H9 (cell line): ENCODE data around the gene MSRB1. TPM values are rescaled to one million over a fixed set of nuclear protein-coding genes. Genes with fewer than 3 reads are reported as not detected.

ENCODE experiments used
- DNase-seq: peaks from one replicate; pipeline ENCODE4 v3.0.0-alpha.2; 2017
- H2AFZ ChIP-seq: one replicate; pipeline ENCODE4 v1.6.1; 2013; ENCODE audit warnings: mild to moderate bottlenecking, low read length, control low read depth, moderate library complexity
- H2AK5ac ChIP-seq: 2 replicates; pipeline ENCODE4 v1.6.1; 2013; ENCODE audit warnings: low read length, control low read depth, mixed read lengths; ENCODE audit not compliant: insufficient read length
- H2BK120ac ChIP-seq: one replicate; pipeline ENCODE4 v1.6.1; 2013; ENCODE audit warnings: low read depth, mild to moderate bottlenecking, low read length, control low read depth, inconsistent platforms; ENCODE audit not compliant: poor library complexity, severe bottlenecking
- H2BK12ac ChIP-seq: 2 replicates; pipeline ENCODE4 v1.6.1; 2013; ENCODE audit warnings: low read length, control low read depth, mixed read lengths, low read depth; ENCODE audit not compliant: insufficient read length
- H2BK15ac ChIP-seq: 2 replicates; pipeline ENCODE4 v1.6.1; 2013; ENCODE audit warnings: low read depth, low read length, control low read depth
- H2BK20ac ChIP-seq: one replicate; pipeline ENCODE4 v1.6.1; 2013; ENCODE audit warnings: low read depth, mild to moderate bottlenecking, low read length, control low read depth, inconsistent platforms; ENCODE audit not compliant: poor library complexity, severe bottlenecking
- H2BK5ac ChIP-seq: 2 replicates; pipeline ENCODE4 v1.6.1; 2013; ENCODE audit warnings: low read length, control low read depth, mixed read lengths; ENCODE audit not compliant: insufficient read length
- H3K14ac ChIP-seq: 2 replicates; pipeline ENCODE4 v1.6.1; 2013; ENCODE audit warnings: low read length, control low read depth; ENCODE audit not compliant: insufficient read depth
- H3K18ac ChIP-seq: 2 replicates; pipeline ENCODE4 v1.6.1; 2013; ENCODE audit warnings: low read depth, mild to moderate bottlenecking, mixed read lengths, low read length, control low read depth; ENCODE audit not compliant: insufficient read length
- H3K23ac ChIP-seq: 2 replicates; pipeline ENCODE4 v1.6.1; 2013; ENCODE audit warnings: low read length, control low read depth, mixed read lengths, low read depth; ENCODE audit not compliant: insufficient read length
- H3K23me2 ChIP-seq: 2 replicates; pipeline ENCODE4 v1.6.1; 2013; ENCODE audit warnings: low read depth, mild to moderate bottlenecking, mixed read lengths, low read length, control low read depth; ENCODE audit not compliant: insufficient read length, poor library complexity, severe bottlenecking
- H3K27ac ChIP-seq: 2 replicates; pipeline ENCODE4 v1.5.1; 2013; ENCODE audit warnings: low read length, control low read depth, mixed read lengths, low read depth; ENCODE audit not compliant: insufficient read length
- H3K27me3 ChIP-seq: 2 replicates; pipeline ENCODE4 v1.6.1; 2013; ENCODE audit warnings: low read length, control low read depth, inconsistent platforms; ENCODE audit not compliant: insufficient read depth
- H3K4ac ChIP-seq: 2 replicates; pipeline ENCODE4 v1.6.1; 2013; ENCODE audit warnings: low read depth, mild to moderate bottlenecking, control low read depth, inconsistent platforms, low read length, moderate library complexity
- H3K4me1 ChIP-seq: 2 replicates; pipeline ENCODE4 v1.6.1; 2013; ENCODE audit warnings: low read length, control low read depth, inconsistent platforms; ENCODE audit not compliant: insufficient read depth
- H3K4me2 ChIP-seq: 2 replicates; pipeline ENCODE4 v1.6.1; 2013; ENCODE audit warnings: low read length, control low read depth, mixed read lengths; ENCODE audit not compliant: insufficient read length, insufficient read depth
- H3K56ac ChIP-seq: 2 replicates; pipeline ENCODE4 v1.6.1; 2013; ENCODE audit warnings: low read depth, mild to moderate bottlenecking, mixed read lengths, low read length, control low read depth; ENCODE audit not compliant: insufficient read length
- H3K79me1 ChIP-seq: 2 replicates; pipeline ENCODE4 v1.6.1; 2013; ENCODE audit warnings: low read depth, mild to moderate bottlenecking, moderate library complexity, low read length, control low read depth, inconsistent platforms; ENCODE audit not compliant: insufficient read depth, poor library complexity, severe bottlenecking
- H3K79me2 ChIP-seq: 2 replicates; pipeline ENCODE4 v1.6.1; 2013; ENCODE audit warnings: low read length, control low read depth, inconsistent platforms; ENCODE audit not compliant: insufficient read depth
- H3K9ac ChIP-seq: 2 replicates; pipeline ENCODE4 v1.6.1; 2013; ENCODE audit warnings: low read length, control low read depth, mixed read lengths; ENCODE audit not compliant: insufficient read length; ENCODE audit errors: extremely low read depth
- H3K9me3 ChIP-seq: one replicate; pipeline ENCODE4 v1.6.1; 2013; ENCODE audit warnings: low read depth, low read length, inconsistent platforms; ENCODE audit not compliant: control insufficient read depth
- H3T11ph ChIP-seq: one replicate; pipeline ENCODE4 v1.6.1; 2013; ENCODE audit warnings: mild to moderate bottlenecking, low read length, control low read depth, inconsistent platforms
- H4K20me1 ChIP-seq: one replicate; pipeline ENCODE4 v1.6.1; 2013; ENCODE audit not compliant: control insufficient read depth, insufficient read length, insufficient read depth
- H4K5ac ChIP-seq: 2 replicates; pipeline ENCODE4 v1.6.1; 2013; ENCODE audit warnings: low read depth, mild to moderate bottlenecking, mixed read lengths, low read length, control low read depth; ENCODE audit not compliant: insufficient read length
- H4K8ac ChIP-seq: replicated peaks from 2 replicates; pipeline ENCODE4 v1.6.1; 2013; ENCODE audit warnings: low read length, control low read depth, mixed read lengths, low read depth; ENCODE audit not compliant: insufficient read length
- H4K91ac ChIP-seq: 2 replicates; pipeline ENCODE4 v1.6.1; 2013; ENCODE audit warnings: low read depth, mild to moderate bottlenecking, moderate library complexity, mixed read lengths, low read length, control low read depth; ENCODE audit not compliant: insufficient read length
- H3K27ac Mint-ChIP-seq, 3 experiments: 2 replicates in 2 of 3; 3 replicates in 1 of 3; pipeline ENCODE4 v1.8.0; 2020 to 2021; ENCODE audit warnings: mixed read lengths in 3 of 3, mild to moderate bottlenecking in 1 of 3, moderate library complexity in 1 of 3
- H3K27me3 Mint-ChIP-seq: 2 replicates; pipeline ENCODE4 v1.8.0; 2021; ENCODE audit warnings: low read depth, mild to moderate bottlenecking, moderate library complexity, mixed read lengths
- H3K36me3 Mint-ChIP-seq, 3 experiments: 2 replicates in 2 of 3; 3 replicates in 1 of 3; pipeline ENCODE4 v1.8.0; 2020 to 2021; ENCODE audit warnings: low read depth in 3 of 3, mixed read lengths in 3 of 3; ENCODE audit not compliant: insufficient read depth in 1 of 3
- H3K4me1 Mint-ChIP-seq, 2 experiments: 2 replicates each; pipeline ENCODE4 v1.8.0; 2020; ENCODE audit warnings: mixed read lengths in 2 of 2
- H3K4me3 Mint-ChIP-seq, 2 experiments: 2 replicates in 1 of 2; 3 replicates in 1 of 2; pipeline ENCODE4 v1.8.0; 2020 to 2021; ENCODE audit warnings: mild to moderate bottlenecking in 2 of 2, mixed read lengths in 2 of 2, moderate library complexity in 1 of 2
- H3K9me3 Mint-ChIP-seq, 2 experiments: 2 replicates in 1 of 2; 3 replicates in 1 of 2; pipeline ENCODE4 v1.8.0; 2020; ENCODE audit warnings: mild to moderate bottlenecking in 2 of 2, mixed read lengths in 2 of 2, moderate library complexity in 1 of 2
- CTCF ChIP-seq: fragments of 200-600 bp; sonication (generic); conservative IDR thresholded peaks from 3 replicates; pipeline ENCODE4 v1.8.0; 2021; ENCODE audit warnings: antibody characterized with exemption, mild to moderate bottlenecking
- WGBS: extraction: QIAGEN DNeasy Blood & Tissue Kit; methylation state at CpG from one replicate; pipeline ENCODE4 v1.1.7; 2013; ENCODE audit warnings: missing lambda C conversion rate, low lambda C conversion rate, mixed read lengths; ENCODE audit not compliant: insufficient read length; ENCODE audit errors: extremely low coverage; 5-methylcytosine and 5-hydroxymethylcytosine counted together
- total RNA-seq: library from RNA; stranded (reverse); gene quantifications from 2 replicates; pipeline ENCODE4 v1.2.1, GENCODE V29; 2021

The MSRB1 gene
- total RNA-seq, 1 experiment from 2014 or later, result 25.7 TPM

DNA sequence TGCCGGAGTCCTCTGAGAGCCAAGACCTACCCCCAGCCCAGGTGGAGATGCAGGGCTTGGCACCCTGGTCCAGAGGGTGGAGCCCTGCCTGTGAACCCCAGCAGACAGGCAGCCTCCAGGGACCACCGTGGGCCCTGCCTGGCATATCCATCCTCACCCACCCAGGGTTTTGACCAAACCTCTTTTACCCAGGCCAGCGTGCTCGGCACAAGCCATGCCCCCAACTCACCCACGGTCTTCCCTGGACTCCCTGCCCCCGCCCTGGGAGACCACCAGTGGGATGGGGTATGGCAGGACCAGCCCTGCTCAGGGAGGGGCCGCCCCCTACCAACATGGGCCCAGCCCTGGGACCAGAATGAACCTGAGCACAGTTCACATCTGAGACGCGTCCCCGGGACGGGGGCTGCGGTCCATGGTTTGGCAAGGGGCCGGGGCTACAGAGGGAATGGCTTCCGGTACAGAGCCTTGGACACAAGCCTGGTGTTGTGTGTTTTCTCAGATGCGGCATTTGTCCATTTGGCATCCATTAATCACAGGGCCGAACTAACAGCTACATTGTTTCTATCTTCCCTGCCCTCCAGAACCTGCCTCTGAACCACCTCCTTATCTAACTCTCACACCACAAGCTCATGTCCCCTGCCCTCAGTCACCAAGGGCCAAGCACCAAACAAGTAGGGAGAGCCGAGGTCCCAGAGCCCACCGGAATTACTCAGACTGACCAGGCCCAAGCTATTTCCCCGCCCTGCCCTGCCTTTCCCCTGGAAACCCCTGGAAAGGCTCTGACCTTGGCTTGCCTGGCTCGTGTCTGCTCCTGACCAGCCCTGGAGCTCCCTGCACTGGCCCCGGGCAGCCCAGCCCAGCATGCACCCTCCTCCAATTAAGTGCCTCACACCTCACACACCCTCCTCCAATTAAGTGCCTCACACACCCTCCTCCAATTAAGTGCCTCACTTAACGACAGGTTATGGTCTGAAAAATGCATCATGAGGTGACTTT is 38.9 kb downstream of the MSRB1 start:
- H3K4me3 Mint-ChIP-seq, result no peak overlapping the region; a peak in 1 of 5 replicates
- no CpG with 5 or more reads among the region's 22 CpGs for WGBS
- H3K36me3 Mint-ChIP-seq, result no peaks in the 10 kb centered on the region; a peak in 1 of 7 replicates

More for the DNA sequence above, 38.9 kb downstream of the MSRB1 start:
- Histone ChIP-seq H2BK120ac (no peak overlapping the region), H3K79me2 (no peaks in the 10 kb centered on the region), H3K4ac (no peak overlapping the region), H3K27ac (no peak overlapping the region), H2AFZ (no peak overlapping the region), H2BK5ac (no peak overlapping the region), H3K27me3 (no peaks in the 10 kb centered on the region), H3K14ac (no peak overlapping the region), H3K79me1 (no peaks in the 10 kb centered on the region), H3K23ac (no peak overlapping the region), H3K23me2 (no peaks in the 10 kb centered on the region), H2BK20ac (no peak overlapping the region), H4K20me1 (no peaks in the 10 kb centered on the region), H4K5ac (no peak overlapping the region), H3K4me1 (no peaks in the 10 kb centered on the region; the same call in 1 of the 2 replicates), H3K9ac (no peak overlapping the region), H2BK12ac (no peak overlapping the region), H4K91ac (no peak overlapping the region), H2BK15ac (no peak overlapping the region), H3K4me2 (no peak overlapping the region), H3K56ac (no peak overlapping the region), H3K18ac (no peak overlapping the region), H3T11ph (no peak overlapping the region), H3K9me3 (no peaks in the 10 kb centered on the region), H2AK5ac (no peak overlapping the region), H4K8ac (no peak overlapping the region)
- no peak for TF ChIP-seq CTCF
- peaks cover 34% of the 10 kb centered on the region for H3K27me3 Mint-ChIP-seq
- peaks cover 0 to 15% of the 10 kb centered on the region in 2 experiments; a peak in 2 of 4 replicates for H3K4me1 Mint-ChIP-seq
- DNase-seq, result no peak
- no peaks in the 10 kb centered on the region; a peak in 1 of 5 replicates for H3K9me3 Mint-ChIP-seq
- no peak overlapping the region for H3K27ac Mint-ChIP-seq
